WTC11 (cell line): ENCODE results near the gene ACOT13. TPM values are rescaled to one million over a fixed set of nuclear protein-coding genes. Genes with fewer than 3 reads are reported as not detected.

ENCODE experiments used
- ATAC-seq: fragments of 200-7000 bp; cut with Tn5 transposase; 2 replicates; pipeline ENCODE4 v1.10.0; 2021; ENCODE audit warnings: mild to moderate bottlenecking, moderate library complexity
- CTCF ChIA-PET: fragments of 300-600 bp; sonication (Branson Sonifier 250); formaldehyde crosslinking; loops from one replicate; lab custom pipeline; 2021; ENCODE audit warnings: antibody characterized with exemption; lab: Charles Lee
- POLR2A ChIA-PET: fragments of 350-600 bp; sonication (Branson Sonifier 250); formaldehyde crosslinking; loops from one replicate; lab custom pipeline; 2021; ENCODE audit warnings: antibody characterized with exemption; lab: Charles Lee
- DNase-seq: peaks from one replicate; pipeline ENCODE4 v3.0.0; 2021; ENCODE audit warnings: low spot score
- H3K27ac Mint-ChIP-seq: 2 replicates; pipeline ENCODE4 v1.8.0; 2021; ENCODE audit warnings: mixed read lengths
- H3K27me3 Mint-ChIP-seq: 2 replicates; pipeline ENCODE4 v1.8.0; 2021; ENCODE audit warnings: low read depth, mild to moderate bottlenecking, moderate library complexity, mixed read lengths
- H3K36me3 Mint-ChIP-seq: 2 replicates; pipeline ENCODE4 v1.8.0; 2021; ENCODE audit warnings: mixed read lengths
- H3K4me1 Mint-ChIP-seq: 2 replicates; pipeline ENCODE4 v1.8.0; 2022; ENCODE audit warnings: mixed read lengths
- H3K4me3 Mint-ChIP-seq: 2 replicates; pipeline ENCODE4 v1.8.0; 2021; ENCODE audit warnings: mild to moderate bottlenecking, moderate library complexity, mixed read lengths
- H3K9me3 Mint-ChIP-seq: 2 replicates; pipeline ENCODE4 v1.8.0; 2021; ENCODE audit warnings: mixed read lengths
- ARID4B ChIP-seq: sonication (generic); formaldehyde crosslinking; IDR thresholded peaks from 2 replicates; pipeline ENCODE4 v1.8.0; 2023; ENCODE audit warnings: missing genetic modification reagents, mild to moderate bottlenecking, borderline replicate concordance
- CREB1 ChIP-seq: sonication (generic); formaldehyde crosslinking; IDR thresholded peaks from 2 replicates; pipeline ENCODE4 v1.8.0; 2023; ENCODE audit warnings: mild to moderate bottlenecking, missing genetic modification reagents
- CTCF ChIP-seq: fragments of 200-600 bp; IDR thresholded peaks from 2 replicates; pipeline ENCODE4 v1.8.0; 2022; ENCODE audit warnings: antibody characterized with exemption
- EMX1 ChIP-seq: fragments of 250-450 bp; sonication (Bioruptor Pico); IDR thresholded peaks from 2 replicates; pipeline ENCODE4 v1.8.0; 2021; ENCODE audit warnings: mild to moderate bottlenecking
- ERG ChIP-seq: fragments of 250-450 bp; sonication (Bioruptor Pico); IDR thresholded peaks from 2 replicates; pipeline ENCODE4 v1.8.0; 2021; ENCODE audit warnings: mild to moderate bottlenecking
- FOXJ3 ChIP-seq: sonication (generic); formaldehyde crosslinking; IDR thresholded peaks from 2 replicates; pipeline ENCODE4 v1.9.0; 2021; ENCODE audit warnings: missing genetic modification reagents, mild to moderate bottlenecking, borderline replicate concordance
- FOXP1 ChIP-seq: sonication (generic); formaldehyde crosslinking; IDR thresholded peaks from 2 replicates; pipeline ENCODE4 v1.8.0; 2022; ENCODE audit warnings: missing genetic modification reagents, mild to moderate bottlenecking, moderate library complexity, borderline replicate concordance
- HMGXB4 ChIP-seq: sonication (generic); formaldehyde crosslinking; IDR thresholded peaks from 2 replicates; pipeline ENCODE4 v1.8.1; 2023; ENCODE audit warnings: mild to moderate bottlenecking, moderate library complexity, missing genetic modification reagents
- JUN ChIP-seq: sonication (generic); formaldehyde crosslinking; IDR thresholded peaks from 2 replicates; pipeline ENCODE4 v1.8.0; 2023; ENCODE audit warnings: mild to moderate bottlenecking, missing genetic modification reagents
- MXD4 ChIP-seq: fragments of 250-450 bp; sonication (Bioruptor Pico); IDR thresholded peaks from 2 replicates; pipeline ENCODE4 v1.8.0; 2021; ENCODE audit warnings: mild to moderate bottlenecking, moderate library complexity, borderline replicate concordance
- NFE2L1 ChIP-seq: sonication (generic); formaldehyde crosslinking; IDR thresholded peaks from 2 replicates; pipeline ENCODE4 v1.8.1; 2023; ENCODE audit warnings: missing genetic modification reagents
- OVOL2 ChIP-seq: fragments of 250-450 bp; sonication (Bioruptor Pico); IDR thresholded peaks from 2 replicates; pipeline ENCODE4 v1.9.0; 2021; ENCODE audit warnings: mild to moderate bottlenecking, borderline replicate concordance
- PRDM15 ChIP-seq: sonication (generic); formaldehyde crosslinking; IDR thresholded peaks from 2 replicates; pipeline ENCODE4 v1.8.0; 2022; ENCODE audit warnings: missing genetic modification reagents
- SMAD3 ChIP-seq: sonication (generic); formaldehyde crosslinking; IDR thresholded peaks from 2 replicates; pipeline ENCODE4 v1.8.0; 2022; ENCODE audit warnings: missing genetic modification reagents, mild to moderate bottlenecking, borderline replicate concordance
- TEAD4 ChIP-seq: sonication (generic); formaldehyde crosslinking; IDR thresholded peaks from 2 replicates; pipeline ENCODE4 v1.8.0; 2022; ENCODE audit warnings: mild to moderate bottlenecking, missing genetic modification reagents
- TP53 ChIP-seq: sonication (generic); formaldehyde crosslinking; IDR thresholded peaks from 2 replicates; pipeline ENCODE4 v1.8.1; 2023; ENCODE audit warnings: mild to moderate bottlenecking, missing genetic modification reagents
- ZNF219 ChIP-seq: sonication (generic); formaldehyde crosslinking; IDR thresholded peaks from 2 replicates; pipeline ENCODE4 v1.8.0; 2023; ENCODE audit warnings: missing genetic modification reagents, mild to moderate bottlenecking, borderline replicate concordance
- ZNF232 ChIP-seq: sonication (generic); formaldehyde crosslinking; IDR thresholded peaks from 2 replicates; pipeline ENCODE4 v1.8.0; 2022; ENCODE audit warnings: mild to moderate bottlenecking, missing genetic modification reagents
- ZNF512 ChIP-seq: sonication (generic); formaldehyde crosslinking; IDR thresholded peaks from 2 replicates; pipeline ENCODE4 v1.8.1; 2022; ENCODE audit warnings: missing genetic modification reagents, borderline replicate concordance
- total RNA-seq: library from RNA; stranded (reverse); gene quantifications from 3 replicates; pipeline ENCODE4 v1.2.3, GENCODE V29; 2021

The ACOT13 gene
- total RNA-seq, 1 experiment from 2014 or later = 54.0 TPM

- CTCF ChIA-PET = no interaction called here
- peaks cover 41% of the 10 kb centered on the region for H3K36me3 Mint-ChIP-seq
These were observed 53.3 kb downstream of the ACOT13 start for GRCh38 chr6:24720131-24720603.

More at GRCh38 chr6:24720131-24720603, 53.3 kb downstream of the ACOT13 start:
- Mint-ChIP-seq H3K4me3 (peak overlapping the region; percentile 99), H3K27me3 (no peaks in the 10 kb centered on the region; the same call in 1 of the 2 replicates), H3K4me1 (peaks cover 34% of the 10 kb centered on the region), H3K27ac (peak overlapping the region; percentile 100), H3K9me3 (no peaks in the 10 kb centered on the region)
- POLR2A ChIA-PET = no interaction called here
- no peak for TF ChIP-seq TP53 (CRISPR knock-in tag)
- TF ChIP-seq EMX1 (CRISPR knock-in tag) = 0 out of 2 replicates have a peak, but pooled peaks have one; percentile 14
- TF ChIP-seq FOXP1 (CRISPR knock-in tag) = 0 out of 2 replicates have a peak, but pooled peaks have one; percentile 24
- TF ChIP-seq FOXJ3 (CRISPR knock-in tag) = no peak
- TF ChIP-seq NFE2L1 (CRISPR knock-in tag) = peak; percentile 58; the same call in 1 of the 2 replicates
- TF ChIP-seq ERG = no peak
- peak; percentile 50; the same call in 1 of the 2 replicates for TF ChIP-seq TEAD4 (CRISPR knock-in tag)
- no peak for TF ChIP-seq MXD4
- TF ChIP-seq CTCF = no peak
- peak; percentile 32; the same call in 1 of the 2 replicates for TF ChIP-seq ARID4B (CRISPR knock-in tag)
- TF ChIP-seq HMGXB4 = no peak
- no peak for TF ChIP-seq PRDM15
- 0 out of 2 replicates have a peak, but pooled peaks have one; percentile 36 for TF ChIP-seq CREB1 (CRISPR knock-in tag)
- TF ChIP-seq ZNF219 (CRISPR knock-in tag) = 0 out of 2 replicates have a peak, but pooled peaks have one; percentile 73
- no peak for TF ChIP-seq ZNF512 (CRISPR knock-in tag)
- no peak for TF ChIP-seq ZNF232
- TF ChIP-seq SMAD3 = no peak
- no peak for TF ChIP-seq JUN (CRISPR knock-in tag)
- TF ChIP-seq OVOL2 (CRISPR knock-in tag) = no peak
- no peak for ATAC-seq
- peak; percentile 28 for DNase-seq
